HEK293T (cell line): Measurements from ENCODE around the gene SLC27A2.

Experiments
- CTCF ChIA-PET: fragments of 350-600 bp; formaldehyde crosslinking; extraction: SDS; loops from one replicate; lab custom pipeline; 2021; ENCODE audit warnings: antibody characterized with exemption, inconsistent platforms; lab: Yijun Ruan, JAX
- POLR2A ChIA-PET: fragments of 350-600 bp; formaldehyde crosslinking; extraction: SDS; loops from one replicate; lab custom pipeline; 2020; ENCODE audit warnings: antibody characterized with exemption, inconsistent platforms; lab: Yijun Ruan, JAX
- DNase-seq: peaks from one replicate; pipeline ENCODE4 v3.0.0; 2012; ENCODE audit warnings: mixed read lengths; ENCODE audit errors: extremely low spot score
- ARNT ChIP-seq: fragments of 450-650 bp; IDR thresholded peaks from 2 replicates; pipeline ENCODE4 v1.6.1; 2017; ENCODE audit warnings: mild to moderate bottlenecking
- BHLHE40 ChIP-seq: fragments of 450-650 bp; IDR thresholded peaks from 2 replicates; pipeline ENCODE4 v1.6.1; 2016; ENCODE audit warnings: mild to moderate bottlenecking, moderate library complexity, borderline replicate concordance
- CTBP1 ChIP-seq: fragments of 450-650 bp; IDR thresholded peaks from 2 replicates; pipeline ENCODE4 v1.6.1; 2016; ENCODE audit warnings: borderline replicate concordance
- ELF4 ChIP-seq: fragments of 450-650 bp; IDR thresholded peaks from 2 replicates; pipeline ENCODE4 v1.6.1; 2017; ENCODE audit warnings: antibody characterized with exemption
- FOXA1 ChIP-seq: fragments of 450-650 bp; IDR thresholded peaks from 2 replicates; pipeline ENCODE4 v1.6.1; 2016; ENCODE audit warnings: mild to moderate bottlenecking
- FOXK2 ChIP-seq: fragments of 450-650 bp; IDR thresholded peaks from 2 replicates; pipeline ENCODE4 v1.6.1; 2016; ENCODE audit warnings: mild to moderate bottlenecking
- FOXM1 ChIP-seq: fragments of 450-650 bp; IDR thresholded peaks from 2 replicates; pipeline ENCODE4 v1.6.1; 2017; ENCODE audit warnings: mild to moderate bottlenecking, borderline replicate concordance
- HDGF ChIP-seq: fragments of 450-650 bp; IDR thresholded peaks from 2 replicates; pipeline ENCODE4 v1.6.1; 2017; ENCODE audit warnings: antibody characterized with exemption, borderline replicate concordance
- L3MBTL2 ChIP-seq: fragments of 450-650 bp; conservative IDR thresholded peaks from 2 replicates; pipeline ENCODE4 v1.6.1; 2016; ENCODE audit warnings: mild to moderate bottlenecking
- LEF1 ChIP-seq: fragments of 450-650 bp; IDR thresholded peaks from 2 replicates; pipeline ENCODE4 v1.6.1; 2017; ENCODE audit warnings: mild to moderate bottlenecking, borderline replicate concordance
- NFRKB ChIP-seq: fragments of 450-650 bp; IDR thresholded peaks from 2 replicates; pipeline ENCODE4 v1.6.1; 2016; ENCODE audit warnings: mild to moderate bottlenecking, moderate library complexity
- SP1 ChIP-seq: fragments of 450-650 bp; IDR thresholded peaks from 2 replicates; pipeline ENCODE4 v1.6.1; 2017
- SUZ12 ChIP-seq: fragments of 450-650 bp; IDR thresholded peaks from 2 replicates; pipeline ENCODE4 v1.6.1; 2016; ENCODE audit warnings: mild to moderate bottlenecking
- TARDBP ChIP-seq: fragments of 450-650 bp; IDR thresholded peaks from 2 replicates; pipeline ENCODE4 v1.6.1; 2016
- ZNF384 ChIP-seq: fragments of 450-650 bp; IDR thresholded peaks from 2 replicates; pipeline ENCODE4 v1.6.1; 2016
- TF ChIP-seq, protein P1 (sequence below): fragments of 450-650 bp; IDR thresholded peaks from 2 replicates; pipeline ENCODE4 v1.6.1; 2016

The SLC27A2 gene

GRCh38 chr15:50275091-50275490 lies 93.1 kb downstream of the SLC27A2 start:
- CTCF ChIA-PET, result no interaction called here
- POLR2A ChIA-PET, result no interaction called here
- TF ChIP-seq, protein P1, sequence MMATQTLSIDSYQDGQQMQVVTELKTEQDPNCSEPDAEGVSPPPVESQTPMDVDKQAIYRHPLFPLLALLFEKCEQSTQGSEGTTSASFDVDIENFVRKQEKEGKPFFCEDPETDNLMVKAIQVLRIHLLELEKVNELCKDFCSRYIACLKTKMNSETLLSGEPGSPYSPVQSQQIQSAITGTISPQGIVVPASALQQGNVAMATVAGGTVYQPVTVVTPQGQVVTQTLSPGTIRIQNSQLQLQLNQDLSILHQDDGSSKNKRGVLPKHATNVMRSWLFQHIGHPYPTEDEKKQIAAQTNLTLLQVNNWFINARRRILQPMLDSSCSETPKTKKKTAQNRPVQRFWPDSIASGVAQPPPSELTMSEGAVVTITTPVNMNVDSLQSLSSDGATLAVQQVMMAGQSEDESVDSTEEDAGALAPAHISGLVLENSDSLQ, result no peak
- TF ChIP-seq L3MBTL2 (no peak), ZNF384 (no peak), BHLHE40 (no peak), FOXM1 (no peak), SP1 (no peak), FOXK2 (no peak), ELF4 (no peak), HDGF (no peak), CTBP1 (no peak), ARNT (no peak), FOXA1 (no peak), NFRKB (no peak), LEF1 (no peak), TARDBP (no peak), SUZ12 (no peak)
- DNase-seq, result no peak

- TF ChIP-seq CTBP1 (no peak), BHLHE40 (no peak), FOXA1 (no peak), ARNT (no peak), ZNF384 (no peak), L3MBTL2 (no peak), TARDBP (no peak), FOXM1 (no peak), ELF4 (no peak), HDGF (no peak), NFRKB (no peak), SUZ12 (no peak), LEF1 (no peak), FOXK2 (no peak), SP1 (no peak)
- TF ChIP-seq, protein P1, result no peak
- DNase-seq, result no peak
- POLR2A ChIA-PET, result no interaction called here
- CTCF ChIA-PET, result no interaction called here
Measured at GRCh38 chr15:50275908-50276307, 93.9 kb downstream of the SLC27A2 start.

DNA sequence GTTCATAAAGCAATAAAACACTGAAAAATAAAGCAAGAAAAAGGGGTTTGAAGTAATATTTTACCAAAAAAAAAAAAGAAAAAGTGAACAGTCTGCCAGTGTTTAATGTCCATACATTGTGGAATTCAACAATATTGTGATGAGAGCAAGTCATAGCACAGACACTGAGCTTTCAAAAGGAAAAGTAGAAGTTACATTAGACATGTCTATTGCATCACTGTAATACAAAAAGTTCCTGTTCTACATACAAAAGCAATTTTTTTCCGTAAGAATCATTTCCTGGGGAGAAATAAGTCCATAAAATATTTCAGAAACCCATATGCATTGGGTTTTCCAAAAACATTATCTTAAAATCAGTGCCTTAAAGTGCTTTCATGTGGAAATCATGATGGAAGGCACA lies 95.4 kb downstream of the SLC27A2 start:
- ChIA-PET POLR2A (no interaction called here), CTCF (no interaction called here)
- TF ChIP-seq, protein P1, result no peak
- DNase-seq, result no peak

- TF ChIP-seq FOXM1 (no peak), FOXA1 (no peak), HDGF (no peak), ZNF384 (no peak), TARDBP (no peak), NFRKB (no peak), ARNT (no peak), CTBP1 (no peak), LEF1 (no peak), FOXK2 (no peak), L3MBTL2 (no peak), SUZ12 (no peak), SP1 (no peak), ELF4 (no peak), BHLHE40 (no peak)
- TF ChIP-seq, protein P1, result no peak
- ChIA-PET CTCF (no interaction called here), POLR2A (no interaction called here)
- no peak for DNase-seq
Measured at GRCh38 chr15:50278496-50278895, 96.5 kb downstream of the SLC27A2 start.

GRCh38 chr15:50280271-50280670 lies 98.3 kb downstream of the SLC27A2 start:
- ChIA-PET CTCF (no interaction called here), POLR2A (no interaction called here)
- no peak for DNase-seq
- TF ChIP-seq TARDBP, result no peak
- TF ChIP-seq LEF1, result no peak
- TF ChIP-seq SUZ12, result no peak
- no peak for TF ChIP-seq FOXK2
- TF ChIP-seq ZNF384, result no peak
- TF ChIP-seq ELF4, result no peak

GRCh38 chr15:50281427-50281826 lies 99.4 kb downstream of the SLC27A2 start:
- DNase-seq, result no peak
- TF ChIP-seq NFRKB (no peak), FOXK2 (no peak), TARDBP (no peak), LEF1 (no peak), HDGF (no peak), SUZ12 (no peak), SP1 (no peak), ELF4 (no peak), CTBP1 (no peak), FOXA1 (no peak), ARNT (no peak), ZNF384 (no peak), FOXM1 (no peak), L3MBTL2 (no peak), BHLHE40 (no peak)
- TF ChIP-seq, protein P1, result no peak
- POLR2A ChIA-PET, result no interaction called here
- CTCF ChIA-PET, result no interaction called here
